ENCODE measurements around the gene ST6GALNAC3.

DNA sequence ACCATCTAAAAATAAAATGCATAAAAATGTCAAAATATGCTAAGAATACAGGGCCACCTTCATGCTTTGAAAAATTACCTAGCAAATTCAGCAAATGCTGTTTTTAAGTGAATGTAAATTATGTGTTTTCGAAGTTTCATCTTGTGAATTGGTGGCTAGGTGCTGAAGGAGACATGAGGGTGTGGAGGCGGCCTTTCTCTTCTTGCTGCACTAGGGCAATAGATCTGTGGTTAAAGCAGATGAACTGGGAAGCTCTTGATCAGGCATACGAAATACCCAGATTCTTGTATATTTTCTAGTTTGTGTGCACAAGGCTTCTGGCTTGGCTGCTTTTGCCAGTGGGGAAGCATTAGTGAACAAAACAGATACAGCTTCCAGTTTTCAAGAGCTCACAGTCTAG, 224.5 kb downstream of the ST6GALNAC3 start:
- TF ChIP-seq, protein P1, sequence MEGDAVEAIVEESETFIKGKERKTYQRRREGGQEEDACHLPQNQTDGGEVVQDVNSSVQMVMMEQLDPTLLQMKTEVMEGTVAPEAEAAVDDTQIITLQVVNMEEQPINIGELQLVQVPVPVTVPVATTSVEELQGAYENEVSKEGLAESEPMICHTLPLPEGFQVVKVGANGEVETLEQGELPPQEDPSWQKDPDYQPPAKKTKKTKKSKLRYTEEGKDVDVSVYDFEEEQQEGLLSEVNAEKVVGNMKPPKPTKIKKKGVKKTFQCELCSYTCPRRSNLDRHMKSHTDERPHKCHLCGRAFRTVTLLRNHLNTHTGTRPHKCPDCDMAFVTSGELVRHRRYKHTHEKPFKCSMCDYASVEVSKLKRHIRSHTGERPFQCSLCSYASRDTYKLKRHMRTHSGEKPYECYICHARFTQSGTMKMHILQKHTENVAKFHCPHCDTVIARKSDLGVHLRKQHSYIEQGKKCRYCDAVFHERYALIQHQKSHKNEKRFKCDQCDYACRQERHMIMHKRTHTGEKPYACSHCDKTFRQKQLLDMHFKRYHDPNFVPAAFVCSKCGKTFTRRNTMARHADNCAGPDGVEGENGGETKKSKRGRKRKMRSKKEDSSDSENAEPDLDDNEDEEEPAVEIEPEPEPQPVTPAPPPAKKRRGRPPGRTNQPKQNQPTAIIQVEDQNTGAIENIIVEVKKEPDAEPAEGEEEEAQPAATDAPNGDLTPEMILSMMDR (IDR thresholded peaks at IDR 0.05), result no peak
- TF ChIP-seq ZFX (IDR thresholded peaks at IDR 0.05; ENCODE audit: borderline replicate concordance), result no peak

Data from 22Rv1 (cell line).